HUES64 (cell line): ENCODE results near the gene LSM12.

Experiments
- H3K27ac ChIP-seq: 2 replicates; pipeline ENCODE4 v1.7.0; 2013; ENCODE audit warnings: low read depth, low read length, inconsistent platforms
- H3K27me3 ChIP-seq: 2 replicates; pipeline ENCODE4 v1.6.1; 2013; ENCODE audit warnings: mild to moderate bottlenecking, low read length; ENCODE audit not compliant: insufficient read depth
- H3K36me3 ChIP-seq: 2 replicates; pipeline ENCODE4 v1.6.1; 2013; ENCODE audit warnings: mild to moderate bottlenecking, low read length; ENCODE audit not compliant: insufficient read depth
- H3K4me1 ChIP-seq: 2 replicates; pipeline ENCODE4 v1.6.1; 2013; ENCODE audit warnings: mild to moderate bottlenecking, low read length, moderate library complexity; ENCODE audit not compliant: insufficient read depth
- H3K4me3 ChIP-seq: 2 replicates; pipeline ENCODE4 v1.5.1; 2013; ENCODE audit warnings: mild to moderate bottlenecking, low read length, moderate library complexity
- H3K9ac ChIP-seq: 2 replicates; pipeline ENCODE4 v1.6.1; 2013; ENCODE audit warnings: mild to moderate bottlenecking, low read depth, low read length
- H3K9me3 ChIP-seq: 2 replicates; pipeline ENCODE4 v1.6.1; 2013; ENCODE audit warnings: low read depth, low read length; ENCODE audit not compliant: insufficient read depth
- WGBS: fragments of 150-250, 120-280 bp; methylation state at CpG from one replicate; pipeline ENCODE4 v1.1.7; 2013; ENCODE audit warnings: missing lambda C conversion rate; 5-methylcytosine and 5-hydroxymethylcytosine counted together

The LSM12 gene

GRCh38 chr17:44094701-44095387 is 28.4 kb upstream of the LSM12 start:
- Histone ChIP-seq H3K27ac (peak overlapping the region; percentile 99), H3K9me3 (no peaks in the 10 kb centered on the region), H3K4me1 (peaks cover 9% of the 10 kb centered on the region; the same call in 1 of the 2 replicates), H3K9ac (peak overlapping the region; percentile 82; the same call in 1 of the 2 replicates), H3K27me3 (no peaks in the 10 kb centered on the region), H3K36me3 (peaks cover 18% of the 10 kb centered on the region), H3K4me3 (peak overlapping the region; percentile 53; the same call in 1 of the 2 replicates)
- 88% methylated on average over 7 of the region's 8 CpGs for WGBS

DNA sequence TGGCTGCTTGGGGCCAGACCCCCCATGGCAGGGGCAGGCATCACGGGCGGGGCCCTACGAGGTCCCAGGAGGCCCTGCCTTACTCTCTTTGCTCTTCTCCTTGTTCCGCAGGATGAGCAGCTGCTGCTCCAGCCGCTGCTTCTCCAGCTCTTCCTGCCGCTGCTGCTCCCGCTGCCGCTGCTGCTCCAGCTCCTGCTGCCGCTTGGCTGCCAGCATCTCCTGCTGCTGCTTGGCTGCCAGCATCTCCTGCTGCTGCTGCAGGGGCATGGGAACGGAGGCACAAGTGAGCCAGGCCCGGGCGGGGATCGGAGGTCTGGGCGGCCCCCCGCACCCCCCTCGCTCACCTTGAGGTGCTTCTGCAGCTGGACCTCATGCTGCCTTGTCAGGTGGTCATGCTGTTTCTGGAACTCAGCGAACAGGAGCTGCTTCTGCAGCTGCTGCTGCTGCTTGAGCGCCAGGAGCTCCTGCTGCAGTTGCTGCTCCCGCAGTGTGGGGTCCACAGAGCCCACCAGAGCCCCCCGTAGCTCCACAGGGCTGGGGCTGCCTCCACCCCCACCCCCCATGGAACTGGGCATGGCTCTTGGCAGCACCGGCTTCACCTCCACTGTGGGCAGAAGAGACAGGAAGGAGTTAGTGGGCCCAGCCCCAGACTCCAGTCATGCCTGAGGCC is 26.9 kb upstream of the LSM12 start:
- Histone ChIP-seq H3K4me1 (peaks cover 9% of the 10 kb centered on the region; the same call in 1 of the 2 replicates), H3K9me3 (no peaks in the 10 kb centered on the region), H3K27ac (no peak overlapping the region), H3K36me3 (peaks cover 26% of the 10 kb centered on the region), H3K27me3 (no peaks in the 10 kb centered on the region), H3K9ac (no peak overlapping the region), H3K4me3 (no peak overlapping the region)
- WGBS: 87% methylated on average over 21 of the region's 21 CpGs

DNA sequence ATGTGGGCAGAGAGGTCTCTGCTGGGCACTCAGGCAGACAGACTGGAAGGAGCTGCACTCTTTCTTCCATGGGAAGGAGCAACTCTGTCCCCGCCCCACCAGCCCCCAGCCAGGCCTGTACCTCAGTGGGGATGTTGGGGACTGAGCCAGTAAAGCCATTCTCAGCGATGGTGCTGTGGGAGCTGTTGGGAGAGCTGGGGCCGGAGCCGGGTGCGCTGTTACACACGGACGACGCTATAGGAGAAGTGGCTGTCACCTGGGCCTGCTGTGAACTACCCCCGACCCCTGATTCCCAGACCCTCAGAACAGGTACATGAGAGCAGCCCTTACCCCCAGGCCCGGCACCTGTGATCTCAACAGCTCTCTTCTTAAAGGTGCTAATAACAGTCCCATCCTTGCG is 25.6 kb upstream of the LSM12 start:
- H3K27ac ChIP-seq: no peak overlapping the region
- WGBS: 96% methylated on average over 11 of the region's 11 CpGs

GRCh38 chr17:44091200-44091997 is 24.9 kb upstream of the LSM12 start:
- WGBS: 94% methylated on average over 14 of the region's 14 CpGs
- Histone ChIP-seq H3K4me1 (peaks cover 21% of the 10 kb centered on the region), H3K9me3 (no peaks in the 10 kb centered on the region), H3K9ac (no peak overlapping the region), H3K27me3 (no peaks in the 10 kb centered on the region), H3K27ac (no peak overlapping the region), H3K36me3 (peaks cover 26% of the 10 kb centered on the region), H3K4me3 (no peak overlapping the region)

More for the DNA sequence above, 25.6 kb upstream of the LSM12 start:
- Histone ChIP-seq H3K36me3 (peaks cover 26% of the 10 kb centered on the region), H3K27me3 (no peaks in the 10 kb centered on the region), H3K4me3 (no peak overlapping the region), H3K4me1 (peaks cover 18% of the 10 kb centered on the region), H3K9me3 (no peaks in the 10 kb centered on the region), H3K9ac (no peak overlapping the region)

GRCh38 chr17:44088254-44088653 is 21.8 kb upstream of the LSM12 start:
- no peak overlapping the region for H3K9ac ChIP-seq
- WGBS: 93% methylated on average over 16 of the region's 16 CpGs

GRCh38 chr17:44087319-44087718 is 20.8 kb upstream of the LSM12 start:
- H3K4me3 ChIP-seq: peak overlapping the region; percentile 49
- H3K27ac ChIP-seq: peak overlapping the region; percentile 86
- no peaks in the 10 kb centered on the region for H3K9me3 ChIP-seq
- WGBS: 11% methylated on average over 6 of the region's 8 CpGs
- peaks cover 19% of the 10 kb centered on the region for H3K4me1 ChIP-seq
- H3K27me3 ChIP-seq: no peaks in the 10 kb centered on the region
- peaks cover 35% of the 10 kb centered on the region for H3K36me3 ChIP-seq
- peak overlapping the region; percentile 68 for H3K9ac ChIP-seq

More at GRCh38 chr17:44088254-44088653, 21.8 kb upstream of the LSM12 start:
- H3K36me3 ChIP-seq: peaks cover 28% of the 10 kb centered on the region
- no peaks in the 10 kb centered on the region for H3K27me3 ChIP-seq
- no peaks in the 10 kb centered on the region for H3K9me3 ChIP-seq
- H3K4me3 ChIP-seq: no peak overlapping the region
- peaks cover 19% of the 10 kb centered on the region for H3K4me1 ChIP-seq
- 0 out of 2 replicates have a peak overlapping the region, but pooled peaks have one; percentile 35 for H3K27ac ChIP-seq

DNA sequence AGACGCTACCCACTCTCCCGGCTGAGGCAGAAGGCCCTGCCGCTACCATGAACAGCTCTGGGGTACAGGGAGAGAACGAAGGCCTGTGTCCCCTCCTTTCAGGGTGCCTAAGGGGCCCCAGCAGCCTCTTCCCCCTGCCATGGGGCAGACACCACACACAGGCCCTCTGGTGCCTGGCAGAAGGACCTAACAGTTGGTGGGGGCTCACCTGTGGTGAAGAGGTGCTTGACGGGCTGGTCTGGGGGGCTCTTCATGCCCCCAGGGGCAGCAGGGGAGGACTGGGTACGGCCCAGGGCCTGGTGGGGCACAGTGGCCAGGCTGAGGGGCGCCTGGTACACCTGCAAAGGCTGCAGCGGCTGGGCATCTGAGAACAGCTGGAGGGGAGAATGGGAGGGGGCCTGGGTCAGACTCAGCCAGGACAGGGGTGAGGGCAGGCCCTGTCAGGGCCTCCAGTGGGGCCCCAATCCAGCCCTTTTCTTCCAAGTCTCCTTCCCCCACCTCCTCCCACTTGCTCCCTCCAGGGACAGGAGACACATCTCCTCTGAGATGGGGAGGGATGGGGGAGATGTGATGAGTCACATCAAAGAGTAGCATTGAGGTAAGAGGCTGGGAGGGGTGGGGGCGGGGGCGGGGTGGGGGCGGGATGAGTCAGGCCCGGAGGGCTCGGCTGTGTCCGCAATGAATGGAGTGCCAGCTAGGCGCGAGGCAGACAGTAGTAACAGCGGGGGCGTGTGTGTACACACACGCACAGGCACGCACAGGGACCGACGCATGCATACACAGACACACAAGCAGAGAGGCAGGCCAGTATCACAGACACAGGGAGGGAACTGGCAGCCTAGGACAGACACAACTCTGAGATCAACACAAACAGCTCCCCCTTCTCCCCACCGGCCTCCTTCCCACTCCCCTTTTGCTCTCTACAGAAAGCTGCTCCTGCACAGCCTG is 20.2 kb upstream of the LSM12 start:
- Histone ChIP-seq H3K4me1 (peaks cover 19% of the 10 kb centered on the region), H3K4me3 (peak overlapping the region; percentile 49), H3K27me3 (no peaks in the 10 kb centered on the region), H3K36me3 (peaks cover 35% of the 10 kb centered on the region), H3K9me3 (no peaks in the 10 kb centered on the region), H3K27ac (peak overlapping the region; percentile 86), H3K9ac (peak overlapping the region; percentile 68; the same call in 1 of the 2 replicates)
- 29% methylated on average over 20 of the region's 23 CpGs for WGBS

DNA sequence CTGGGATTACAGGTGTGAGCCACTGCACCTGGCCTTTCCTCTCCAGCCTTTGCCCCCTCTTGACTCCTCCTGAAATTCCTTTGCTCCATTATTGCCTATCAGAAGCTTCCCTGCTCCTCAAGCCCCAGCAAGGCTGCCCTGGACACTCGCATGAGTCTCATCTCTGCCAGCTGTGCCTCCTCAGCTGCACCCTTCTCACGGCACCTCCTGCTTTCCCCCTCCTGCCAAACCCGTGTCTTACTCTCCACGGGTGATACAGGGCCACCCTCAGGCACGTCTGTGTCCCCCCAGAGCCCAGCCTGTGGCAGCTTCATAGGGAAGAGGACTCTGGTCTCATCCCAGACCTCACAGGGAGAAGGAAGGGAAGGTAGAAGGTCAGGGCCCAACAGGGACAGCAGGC is 19.4 kb upstream of the LSM12 start:
- Histone ChIP-seq H3K9ac (peak overlapping the region; percentile 29; the same call in 1 of the 2 replicates), H3K4me3 (no peak overlapping the region), H3K9me3 (no peaks in the 10 kb centered on the region), H3K27ac (peak overlapping the region; percentile 85), H3K4me1 (peaks cover 19% of the 10 kb centered on the region), H3K27me3 (no peaks in the 10 kb centered on the region), H3K36me3 (peaks cover 31% of the 10 kb centered on the region)
- 76% methylated on average over 5 of the region's 5 CpGs for WGBS

- WGBS: 91% methylated on average over 7 of the region's 7 CpGs
Observed at GRCh38 chr17:44084921-44085320, 18.4 kb upstream of the LSM12 start.

DNA sequence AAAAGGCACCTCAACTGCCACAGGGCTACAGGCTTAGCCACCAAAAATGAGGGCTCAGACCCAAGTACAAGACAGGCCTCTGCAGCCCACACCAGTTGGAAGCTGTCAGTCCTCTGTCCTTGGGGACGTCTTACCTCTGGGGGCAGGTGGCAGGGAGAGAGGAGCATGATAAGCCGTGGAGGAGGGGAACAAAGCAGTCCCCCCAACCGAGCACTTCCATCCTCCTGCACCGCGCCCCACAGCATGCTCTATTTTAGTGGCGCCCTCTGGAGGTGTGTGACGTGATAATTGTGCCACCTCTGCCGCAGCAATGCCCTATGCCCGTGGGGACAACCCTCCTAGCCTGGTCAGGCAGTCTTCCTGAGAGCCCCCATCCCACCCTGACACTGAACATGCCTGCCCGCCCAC is 17.7 kb upstream of the LSM12 start:
- H3K4me1 ChIP-seq: peaks cover 19% of the 10 kb centered on the region
- H3K4me3 ChIP-seq: no peak overlapping the region
- H3K9me3 ChIP-seq: no peaks in the 10 kb centered on the region
- 59% methylated on average over 9 of the region's 10 CpGs for WGBS
- H3K9ac ChIP-seq: no peak overlapping the region
- no peaks in the 10 kb centered on the region for H3K27me3 ChIP-seq
- H3K27ac ChIP-seq: no peak overlapping the region
- peaks cover 43% of the 10 kb centered on the region for H3K36me3 ChIP-seq

More at GRCh38 chr17:44084921-44085320, 18.4 kb upstream of the LSM12 start:
- H3K9ac ChIP-seq: no peak overlapping the region
- H3K36me3 ChIP-seq: peaks cover 39% of the 10 kb centered on the region
- H3K27me3 ChIP-seq: no peaks in the 10 kb centered on the region
- no peaks in the 10 kb centered on the region for H3K9me3 ChIP-seq
- H3K4me3 ChIP-seq: no peak overlapping the region
- H3K4me1 ChIP-seq: peaks cover 19% of the 10 kb centered on the region
- H3K27ac ChIP-seq: no peak overlapping the region
